GM23248 (cell line): ENCODE data around the gene ZNF175. TPM values are rescaled to one million over a fixed set of nuclear protein-coding genes. Genes with fewer than 3 reads are reported as not detected.

Experiments used
- DNase-seq: peaks from one replicate; pipeline ENCODE4 v3.0.0-alpha.2; 2015
- H2AFZ ChIP-seq: fragments of 200-600 bp; sonication (generic); 2 replicates; pipeline ENCODE4 v1.6.1; 2016; ENCODE audit warnings: antibody characterized with exemption
- H3F3A ChIP-seq: fragments of 200-600 bp; sonication (generic); 2 replicates; pipeline ENCODE4 v1.6.1; 2016; ENCODE audit warnings: mild to moderate bottlenecking, antibody characterized with exemption, mixed run types; ENCODE audit not compliant: insufficient read depth
- H3K27ac ChIP-seq: fragments of 200-600 bp; sonication (generic); 2 replicates; pipeline ENCODE4 v1.5.1; 2016; ENCODE audit warnings: mild to moderate bottlenecking
- H3K27me3 ChIP-seq: fragments of 200-600 bp; sonication (generic); replicated peaks from 2 replicates; pipeline ENCODE4 v1.6.1; 2016; ENCODE audit warnings: mild to moderate bottlenecking; ENCODE audit not compliant: insufficient read depth
- H3K36me3 ChIP-seq: fragments of 200-600 bp; sonication (generic); 2 replicates; pipeline ENCODE4 v1.6.1; 2016; ENCODE audit warnings: low read depth, mild to moderate bottlenecking
- H3K4me1 ChIP-seq: fragments of 200-600 bp; sonication (generic); 2 replicates; pipeline ENCODE4 v1.6.1; 2016; ENCODE audit warnings: mild to moderate bottlenecking; ENCODE audit not compliant: insufficient read depth
- H3K4me2 ChIP-seq: fragments of 200-600 bp; sonication (generic); one replicate; pipeline ENCODE4 v1.6.1; 2016; ENCODE audit warnings: mild to moderate bottlenecking; ENCODE audit not compliant: unreplicated experiment
- H3K4me3 ChIP-seq: fragments of 200-600 bp; sonication (generic); 2 replicates; pipeline ENCODE4 v1.5.1; 2016; ENCODE audit warnings: mild to moderate bottlenecking
- H3K79me2 ChIP-seq: fragments of 200-600 bp; sonication (generic); 2 replicates; pipeline ENCODE4 v1.6.1; 2016; ENCODE audit warnings: mild to moderate bottlenecking; ENCODE audit not compliant: insufficient read depth
- H3K9ac ChIP-seq: fragments of 200-600 bp; sonication (generic); 2 replicates; pipeline ENCODE4 v1.6.1; 2016; ENCODE audit warnings: mild to moderate bottlenecking
- H3K9me2 ChIP-seq: fragments of 200-600 bp; sonication (generic); 2 replicates; pipeline ENCODE4 v1.6.1; 2016; ENCODE audit warnings: mixed run types, mild to moderate bottlenecking, moderate library complexity; ENCODE audit not compliant: insufficient read depth
- H3K9me3 ChIP-seq: fragments of 200-600 bp; sonication (generic); one replicate; pipeline ENCODE4 v1.6.1; 2017; ENCODE audit warnings: low read depth
- H4K20me1 ChIP-seq: fragments of 200-600 bp; sonication (generic); 2 replicates; pipeline ENCODE4 v1.6.0; 2016; ENCODE audit not compliant: insufficient read depth
- EZH2 ChIP-seq: fragments of 200-600 bp; sonication (generic); IDR thresholded peaks from 2 replicates; pipeline ENCODE4 v1.6.1; 2018; ENCODE audit warnings: antibody characterized with exemption, mild to moderate bottlenecking; ENCODE audit not compliant: insufficient read depth, poor library complexity, severe bottlenecking
- EZH2phosphoT487 ChIP-seq: fragments of 200-600 bp; sonication (generic); IDR thresholded peaks from 2 replicates; pipeline ENCODE4 v1.6.1; 2018; ENCODE audit warnings: antibody characterized with exemption, moderate library complexity, mild to moderate bottlenecking, low read depth; ENCODE audit not compliant: insufficient read depth
- WGBS, 2 experiments: methylation state at CpG; one replicate each; pipeline ENCODE4 v1.1.6; 2015 to 2017; ENCODE audit warnings: low lambda C conversion rate in 2 of 2, low coverage in 1 of 2; ENCODE audit errors: missing lambda C conversion rate in 2 of 2; 5-methylcytosine and 5-hydroxymethylcytosine counted together
- in situ Hi-C: fragments of 300-500 bp; cut with MboI; formaldehyde crosslinking; loops from 2 replicates; pipeline ENCODE4 v1.15.0; 2020
- polyA plus RNA-seq: library from polyadenylated mRNA; unstranded; fragments of >200 nt; fragmentation: Nextera tagmentation; extraction: Ambion mirVana; gene quantifications from 2 replicates; pipeline ENCODE4 v1.2.1, GENCODE V29; 2016
- total RNA-seq: library from RNA; depleted of rRNA; stranded (reverse); fragments of >200 nt; shearing (Covaris generic); gene quantifications from 2 replicates; pipeline ENCODE4 v1.2.3, GENCODE V29; 2014

The ZNF175 gene
- total and polyA plus RNA-seq, 2 experiments from 2014 or later, result 2.4 to 2.6 TPM

DNA sequence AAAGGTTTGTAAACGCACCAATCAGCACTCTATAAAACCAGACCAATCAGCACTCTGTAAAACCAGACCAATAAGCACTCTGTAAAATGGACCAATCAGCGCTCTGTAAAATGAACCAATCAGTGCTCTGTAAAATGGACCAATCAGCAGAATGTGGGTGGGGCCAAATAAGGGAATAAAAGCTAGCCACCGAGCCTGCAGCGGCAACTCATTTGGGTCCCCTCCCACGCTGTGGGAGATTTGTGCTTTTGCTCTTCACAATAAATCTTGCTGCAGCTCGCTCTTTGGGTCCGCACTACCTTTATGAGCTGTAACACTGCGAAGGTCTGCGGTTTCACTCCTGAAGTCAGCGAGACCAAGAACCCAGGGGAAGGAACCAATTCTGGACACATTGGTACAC is 28.0 kb downstream of the ZNF175 start:
- in situ Hi-C loops, result no loop called here
- Histone ChIP-seq H4K20me1 (no peaks in the 10 kb centered on the region), H3K36me3 (no peaks in the 10 kb centered on the region), H3K4me3 (no peak overlapping the region), H3K9me3 (no peaks in the 10 kb centered on the region), H3K27ac (no peak overlapping the region), H3K4me1 (no peaks in the 10 kb centered on the region), H3K9ac (no peak overlapping the region), H3K4me2 (no peak overlapping the region), H3F3A (no peaks in the 10 kb centered on the region), H3K27me3 (peaks cover 5% of the 10 kb centered on the region; the same call in 1 of the 2 replicates), H3K9me2 (no peaks in the 10 kb centered on the region), H2AFZ (no peak overlapping the region), H3K79me2 (no peaks in the 10 kb centered on the region)
- TF ChIP-seq EZH2 (no peak), EZH2phosphoT487 (no peak)
- DNase-seq, result no peak
- WGBS, 2 experiments, result 80 to 86% methylated on average over 10 of the region's 10 CpGs

- Histone ChIP-seq H3K9me3 (no peaks in the 10 kb centered on the region), H3K4me2 (no peak overlapping the region), H3K4me3 (no peak overlapping the region), H3K9me2 (no peaks in the 10 kb centered on the region), H3K27me3 (peaks cover 5% of the 10 kb centered on the region; the same call in 1 of the 2 replicates), H3K36me3 (no peaks in the 10 kb centered on the region), H3K79me2 (no peaks in the 10 kb centered on the region), H3K27ac (no peak overlapping the region), H4K20me1 (no peaks in the 10 kb centered on the region), H3K9ac (no peak overlapping the region), H3K4me1 (no peaks in the 10 kb centered on the region), H3F3A (no peaks in the 10 kb centered on the region), H2AFZ (no peak overlapping the region)
- 22 to 26% methylated on average over 26 to 39 of the region's 59 CpGs for WGBS, 2 experiments
- TF ChIP-seq EZH2 (no peak), EZH2phosphoT487 (no peak)
- DNase-seq, result no peak
- in situ Hi-C loops, result no loop called here
These were observed 30.0 kb downstream of the ZNF175 start for GRCh38 chr19:51600940-51601580.

- Histone ChIP-seq H3F3A (no peaks in the 10 kb centered on the region), H2AFZ (no peak overlapping the region), H4K20me1 (no peaks in the 10 kb centered on the region), H3K79me2 (no peaks in the 10 kb centered on the region), H3K36me3 (no peaks in the 10 kb centered on the region), H3K9ac (no peak overlapping the region), H3K4me2 (no peak overlapping the region), H3K4me3 (no peak overlapping the region), H3K27ac (no peak overlapping the region), H3K4me1 (no peaks in the 10 kb centered on the region), H3K27me3 (peaks cover 5% of the 10 kb centered on the region; the same call in 1 of the 2 replicates), H3K9me3 (no peaks in the 10 kb centered on the region), H3K9me2 (no peaks in the 10 kb centered on the region)
- TF ChIP-seq EZH2phosphoT487 (no peak), EZH2 (no peak)
- 80% methylated on average over 20 of the region's 20 CpGs for whole genome bisulfite sequencing, 2 experiments
- no peak for DNase-seq
- in situ Hi-C loops, result no loop called here
These were observed 31.2 kb downstream of the ZNF175 start for GRCh38 chr19:51602189-51602854.

- TF ChIP-seq EZH2 (no peak), EZH2phosphoT487 (no peak)
- H3K27ac ChIP-seq, result no peak overlapping the region
- WGBS, 2 experiments, result 25 to 29% methylated on average over 6 of the region's 6 CpGs
- no peaks in the 10 kb centered on the region for H3K36me3 ChIP-seq
- H4K20me1 ChIP-seq, result no peaks in the 10 kb centered on the region
- no peaks in the 10 kb centered on the region for H3K9me3 ChIP-seq
- H3K4me1 ChIP-seq, result no peaks in the 10 kb centered on the region
- no peak overlapping the region for H2AFZ ChIP-seq
- H3K9ac ChIP-seq, result no peak overlapping the region
- H3K4me2 ChIP-seq, result no peak overlapping the region
- DNase-seq, result no peak
- no peaks in the 10 kb centered on the region for H3F3A ChIP-seq
- no peaks in the 10 kb centered on the region for H3K27me3 ChIP-seq
- in situ Hi-C loops, result no loop called here
- H3K9me2 ChIP-seq, result no peaks in the 10 kb centered on the region
- H3K79me2 ChIP-seq, result no peaks in the 10 kb centered on the region
- H3K4me3 ChIP-seq, result no peak overlapping the region
These were observed 36.0 kb downstream of the ZNF175 start for GRCh38 chr19:51607077-51607476.
